Mucosa of descending colon (tissue), 3 donors: ENCODE data around the gene GREM1. TPM values are rescaled to one million over a fixed set of nuclear protein-coding genes. Genes with fewer than 3 reads are reported as not detected.
A peak's percentile ranks its signal among the peaks of the same experiment; 100 is the strongest.

Experiments
- ATAC-seq: fragments of 200-7000 bp; cut with Tn5 transposase; one replicate; pipeline ENCODE4 v1.9.1; 2020; ENCODE audit warnings: mild to moderate bottlenecking, moderate library complexity
- DNase-seq, 3 donors: peaks; one replicate each; pipeline ENCODE4 v3.0.0-alpha.2; 2020
- H3K36me3 ChIP-seq: fragments of 200-600 bp; one replicate; pipeline ENCODE4 v1.8.0; 2021; ENCODE audit warnings: low read depth, mild to moderate bottlenecking
- H3K4me1 ChIP-seq: fragments of 200-600 bp; one replicate; pipeline ENCODE4 v1.8.0; 2021; ENCODE audit warnings: low read depth, mild to moderate bottlenecking
- H3K4me3 ChIP-seq: fragments of 200-600 bp; one replicate; pipeline ENCODE4 v1.8.0; 2021; ENCODE audit warnings: mild to moderate bottlenecking
- H3K9me3 ChIP-seq: fragments of 200-600 bp; one replicate; pipeline ENCODE4 v1.8.0; 2021; ENCODE audit warnings: mild to moderate bottlenecking
- CTCF ChIP-seq: fragments of 200-600 bp; IDR thresholded peaks from one replicate; pipeline ENCODE4 v1.8.0; 2022; ENCODE audit warnings: antibody characterized with exemption, mild to moderate bottlenecking
- intact Hi-C, 2 donors: fragments of 100-400 bp; cut with DNase I in 1 of 2; cut with micrococcal nuclease in 1 of 2; formaldehyde crosslinking; loops; one replicate each; pipeline versions ENCODE4 v1.11.0 to v1.11.1; 2022; cut with DNase I, micrococcal nuclease
- total RNA-seq, 3 donors: library from RNA; stranded (reverse); fragmentation: NEBNext Ultra II Directional in 2 of 3; extraction: Animal tissue kit (Norgen Biotek cat#: 25700) in 2 of 3; gene quantifications; one replicate each; pipeline versions ENCODE4 v1.2.1 to v1.2.4, GENCODE V29; 2021 to 2023
- donor health status: DM: no; HTN: no; CAD: no; lungs with moderate emphysema.
- donor health status: DM: no; HTN: no; CAD: no.
- donor health status: DM: no; HTN: yes; CAD: no.

GREM1 gene
- total RNA-seq, 3 donors from 2014 or later = 9.1 to 77.8 (median 44.8) TPM

- H3K36me3 ChIP-seq = no peaks in the 10 kb centered on the region
- intact Hi-C loops = no loop called here
- ATAC-seq = no peak
Observed at GRCh38 chr15:32729700-32730395, 12.0 kb downstream of the GREM1 start.

DNA sequence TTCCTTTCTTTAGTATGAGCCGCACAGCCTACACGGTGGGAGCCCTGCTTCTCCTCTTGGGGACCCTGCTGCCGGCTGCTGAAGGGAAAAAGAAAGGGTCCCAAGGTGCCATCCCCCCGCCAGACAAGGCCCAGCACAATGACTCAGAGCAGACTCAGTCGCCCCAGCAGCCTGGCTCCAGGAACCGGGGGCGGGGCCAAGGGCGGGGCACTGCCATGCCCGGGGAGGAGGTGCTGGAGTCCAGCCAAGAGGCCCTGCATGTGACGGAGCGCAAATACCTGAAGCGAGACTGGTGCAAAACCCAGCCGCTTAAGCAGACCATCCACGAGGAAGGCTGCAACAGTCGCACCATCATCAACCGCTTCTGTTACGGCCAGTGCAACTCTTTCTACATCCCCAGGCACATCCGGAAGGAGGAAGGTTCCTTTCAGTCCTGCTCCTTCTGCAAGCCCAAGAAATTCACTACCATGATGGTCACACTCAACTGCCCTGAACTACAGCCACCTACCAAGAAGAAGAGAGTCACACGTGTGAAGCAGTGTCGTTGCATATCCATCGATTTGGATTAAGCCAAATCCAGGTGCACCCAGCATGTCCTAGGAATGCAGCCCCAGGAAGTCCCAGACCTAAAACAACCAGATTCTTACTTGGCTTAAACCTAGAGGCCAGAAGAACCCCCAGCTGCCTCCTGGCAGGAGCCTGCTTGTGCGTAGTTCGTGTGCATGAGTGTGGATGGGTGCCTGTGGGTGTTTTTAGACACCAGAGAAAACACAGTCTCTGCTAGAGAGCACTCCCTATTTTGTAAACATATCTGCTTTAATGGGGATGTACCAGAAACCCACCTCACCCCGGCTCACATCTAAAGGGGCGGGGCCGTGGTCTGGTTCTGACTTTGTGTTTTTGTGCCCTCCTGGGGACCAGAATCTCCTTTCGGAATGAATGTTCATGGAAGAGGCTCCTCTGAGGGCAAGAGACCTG, 13.2 kb downstream of the GREM1 start:
- peak; percentile 88 to 97 (median 93) for DNase-seq
- no peak for TF ChIP-seq CTCF
- H3K9me3 ChIP-seq = no peaks in the 10 kb centered on the region

More at GRCh38 chr15:32729700-32730395, 12.0 kb downstream of the GREM1 start:
- no peak for DNase-seq
- Histone ChIP-seq H3K9me3 (no peaks in the 10 kb centered on the region), H3K4me3 (no peak overlapping the region), H3K4me1 (no peaks in the 10 kb centered on the region)
- no peak for TF ChIP-seq CTCF

GRCh38 chr15:32732574-32733157, 14.9 kb downstream of the GREM1 start:
- no peak for ATAC-seq
- Histone ChIP-seq H3K4me3 (no peak overlapping the region), H3K4me1 (no peaks in the 10 kb centered on the region), H3K36me3 (no peaks in the 10 kb centered on the region), H3K9me3 (no peaks in the 10 kb centered on the region)
- no peak for TF ChIP-seq CTCF
- intact Hi-C loops = no loop called here
- DNase-seq = no peak

More for the DNA sequence above, 13.2 kb downstream of the GREM1 start:
- Histone ChIP-seq H3K36me3 (no peaks in the 10 kb centered on the region), H3K4me1 (no peaks in the 10 kb centered on the region), H3K4me3 (no peak overlapping the region)
- intact Hi-C loops = no loop called here
- peak; percentile 100 for ATAC-seq

DNA sequence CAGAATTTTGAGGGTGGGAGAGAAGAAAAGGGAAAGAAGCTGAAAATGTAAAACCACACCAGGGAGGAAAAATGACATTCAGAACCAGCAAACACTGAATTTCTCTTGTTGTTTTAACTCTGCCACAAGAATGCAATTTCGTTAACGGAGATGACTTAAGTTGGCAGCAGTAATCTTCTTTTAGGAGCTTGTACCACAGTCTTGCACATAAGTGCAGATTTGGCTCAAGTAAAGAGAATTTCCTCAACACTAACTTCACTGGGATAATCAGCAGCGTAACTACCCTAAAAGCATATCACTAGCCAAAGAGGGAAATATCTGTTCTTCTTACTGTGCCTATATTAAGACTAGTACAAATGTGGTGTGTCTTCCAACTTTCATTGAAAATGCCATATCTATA, 15.5 kb downstream of the GREM1 start:
- H3K9me3 ChIP-seq = no peaks in the 10 kb centered on the region
- ATAC-seq (no peak), DNase-seq (no peak)
- no peak overlapping the region for H3K4me3 ChIP-seq
- no peaks in the 10 kb centered on the region for H3K36me3 ChIP-seq
- no peaks in the 10 kb centered on the region for H3K4me1 ChIP-seq
- intact Hi-C loops = no loop called here
- no peak for TF ChIP-seq CTCF

GRCh38 chr15:32735989-32736700, 18.3 kb downstream of the GREM1 start:
- Histone ChIP-seq H3K9me3 (no peaks in the 10 kb centered on the region), H3K4me3 (no peak overlapping the region), H3K36me3 (no peaks in the 10 kb centered on the region), H3K4me1 (no peaks in the 10 kb centered on the region)
- no peak for TF ChIP-seq CTCF
- intact Hi-C loops = no loop called here
- ATAC-seq (no peak), DNase-seq (no peak)
